CD4-positive, alpha-beta T cell treated with Interferon gamma for 1 hour (primary cell): ENCODE data around the gene ZBTB7B.
A peak's percentile ranks its signal among the peaks of the same experiment; 100 is the strongest.
"Not testable (repeated sequence)": the region's sequence is repeated elsewhere in the genome, so short reads cannot be mapped to it uniquely, and the experiment has no call there.

Experiments
- DNase-seq: peaks from one replicate; pipeline ENCODE4 v3.0.0-alpha.2; 2020

The ZBTB7B gene

GRCh38 chr1:154969246-154969645, 33.4 kb upstream of the ZBTB7B start:
- DNase-seq: no peak

- no peak for DNase-seq
Observed at GRCh38 chr1:154969860-154970452, 32.6 kb upstream of the ZBTB7B start.

GRCh38 chr1:154970631-154971340, 31.8 kb upstream of the ZBTB7B start, which contains the start of gene SHC1:
TSS of gene SHC1 (minus strand) at chr1:154970747. CDS start at chr1:154970526, 221 bp downstream.
- peak; percentile 56 for DNase-seq

- no peak for DNase-seq
Observed at GRCh38 chr1:154971341-154971998, 31.1 kb upstream of the ZBTB7B start.

- DNase-seq: no peak
Observed at GRCh38 chr1:154972213-154972516, 30.4 kb upstream of the ZBTB7B start.

- no peak for DNase-seq
Observed at GRCh38 chr1:154972517-154973343, 29.9 kb upstream of the ZBTB7B start.

GRCh38 chr1:154973344-154974101, 29.1 kb upstream of the ZBTB7B start:
- DNase-seq: peak; percentile 92

- peak; percentile 99 for DNase-seq
Observed at GRCh38 chr1:154974102-154974807, 28.3 kb upstream of the ZBTB7B start, which contains the start of gene CKS1B. TSS of gene CKS1B (plus strand) at chr1:154974681. CDS start at chr1:154974746, 65 bp downstream.

- DNase-seq: peak; percentile 95
Observed at GRCh38 chr1:154974808-154975408, 27.7 kb upstream of the ZBTB7B start.

- DNase-seq: peak; percentile 52
Observed at GRCh38 chr1:154975409-154976059, 27.1 kb upstream of the ZBTB7B start.

- DNase-seq: not testable (repeated sequence)
Observed at GRCh38 chr1:154977762-154978161, 24.8 kb upstream of the ZBTB7B start.

- no peak for DNase-seq
Observed at GRCh38 chr1:154978360-154978759, 24.2 kb upstream of the ZBTB7B start.

GRCh38 chr1:154982341-154982740, 20.3 kb upstream of the ZBTB7B start:
- no peak for DNase-seq

GRCh38 chr1:154982897-154983648, 19.5 kb upstream of the ZBTB7B start, which contains the start of gene FLAD1:
TSS of gene FLAD1 (plus strand) at chr1:154983344. CDS start at chr1:154983695, 351 bp downstream.
- DNase-seq: peak; percentile 96

GRCh38 chr1:154983776-154984466, 18.7 kb upstream of the ZBTB7B start:
- DNase-seq: no peak

GRCh38 chr1:154986736-154987135, 15.9 kb upstream of the ZBTB7B start:
- not testable (repeated sequence) for DNase-seq

GRCh38 chr1:154987326-154987725, 15.3 kb upstream of the ZBTB7B start:
- no peak for DNase-seq

GRCh38 chr1:154988058-154988954, 14.3 kb upstream of the ZBTB7B start:
- no peak for DNase-seq
